GM08714 (cell line): ENCODE results near the gene DCBLD1.

ENCODE experiments used
- H3K4me3 ChIP-seq: fragments of 200-500 bp; sonication (Bioruptor generic); 2 replicates; pipeline ENCODE4 v1.5.1; 2014; ENCODE audit warnings: mild to moderate bottlenecking, low read length, inconsistent platforms
- ZNF274 ChIP-seq: IDR thresholded peaks from 2 replicates; pipeline ENCODE4 v1.6.1; 2012; ENCODE audit warnings: mild to moderate bottlenecking, low read depth, low read length

DCBLD1 gene

GRCh38 chr6:117483004-117483644 lies 650 bp downstream of the DCBLD1 start:
- TF ChIP-seq ZNF274: no peak
- H3K4me3 ChIP-seq: peak overlapping the region; percentile 72

GRCh38 chr6:117483645-117484016 lies 1.2 kb downstream of the DCBLD1 start:
- TF ChIP-seq ZNF274: no peak
- H3K4me3 ChIP-seq: peak overlapping the region; percentile 72

- no peak for TF ChIP-seq ZNF274
- peak overlapping the region; percentile 72; the same call in 1 of the 2 replicates for H3K4me3 ChIP-seq
Observed at GRCh38 chr6:117484052-117484646, 1.7 kb downstream of the DCBLD1 start.

- H3K4me3 ChIP-seq: no peak overlapping the region
- TF ChIP-seq ZNF274: no peak
Observed at GRCh38 chr6:117485433-117485832, 3.0 kb downstream of the DCBLD1 start.

- no peak overlapping the region for H3K4me3 ChIP-seq
- TF ChIP-seq ZNF274: no peak
Observed at GRCh38 chr6:117487821-117488220, 5.3 kb downstream of the DCBLD1 start.

GRCh38 chr6:117489003-117489402 lies 6.5 kb downstream of the DCBLD1 start:
- no peak overlapping the region for H3K4me3 ChIP-seq

GRCh38 chr6:117491916-117492315 lies 9.4 kb downstream of the DCBLD1 start:
- TF ChIP-seq ZNF274: no peak
- no peak overlapping the region for H3K4me3 ChIP-seq

More at GRCh38 chr6:117489003-117489402, 6.5 kb downstream of the DCBLD1 start:
- TF ChIP-seq ZNF274: no peak

- no peak overlapping the region for H3K4me3 ChIP-seq
- TF ChIP-seq ZNF274: no peak
Observed at GRCh38 chr6:117493470-117493869, 11.0 kb downstream of the DCBLD1 start.

- H3K4me3 ChIP-seq: no peak overlapping the region
Observed at GRCh38 chr6:117494283-117494682, 11.8 kb downstream of the DCBLD1 start.

GRCh38 chr6:117494694-117495318 lies 12.3 kb downstream of the DCBLD1 start:
- H3K4me3 ChIP-seq: no peak overlapping the region
- no peak for TF ChIP-seq ZNF274

More at GRCh38 chr6:117494283-117494682, 11.8 kb downstream of the DCBLD1 start:
- no peak for TF ChIP-seq ZNF274

- H3K4me3 ChIP-seq: no peak overlapping the region
- no peak for TF ChIP-seq ZNF274
Observed at GRCh38 chr6:117495425-117495824, 13.0 kb downstream of the DCBLD1 start.

GRCh38 chr6:117495869-117496268 lies 13.4 kb downstream of the DCBLD1 start:
- H3K4me3 ChIP-seq: no peak overlapping the region
- no peak for TF ChIP-seq ZNF274

- TF ChIP-seq ZNF274: no peak
Observed at GRCh38 chr6:117496383-117496990, 14.0 kb downstream of the DCBLD1 start.

GRCh38 chr6:117497237-117497636 lies 14.8 kb downstream of the DCBLD1 start:
- TF ChIP-seq ZNF274: no peak
- no peak overlapping the region for H3K4me3 ChIP-seq

More at GRCh38 chr6:117496383-117496990, 14.0 kb downstream of the DCBLD1 start:
- H3K4me3 ChIP-seq: no peak overlapping the region

GRCh38 chr6:117498159-117498558 lies 15.7 kb downstream of the DCBLD1 start:
- H3K4me3 ChIP-seq: no peak overlapping the region
- no peak for TF ChIP-seq ZNF274
